Stimulated activated CD4-positive, alpha-beta T cell treated with anti-CD3 and anti-CD28 coated beads, Interleukin-12 subunit alpha, Interleukin-12 subunit beta, amount 100 ng/mL, for 48 hours (primary cell): Measurements from ENCODE around the gene SYMPK.
"Not testable (repeated sequence)": the region's sequence is repeated elsewhere in the genome, so short reads cannot be mapped to it uniquely, and the experiment has no call there.

ENCODE experiments used
- DNase-seq, 3 donors: peaks; one replicate each; pipeline ENCODE4 v3.0.0-alpha.2; 2020; ENCODE audit warnings: low read depth in 2 of 3, low spot score in 1 of 3

The SYMPK gene

DNA sequence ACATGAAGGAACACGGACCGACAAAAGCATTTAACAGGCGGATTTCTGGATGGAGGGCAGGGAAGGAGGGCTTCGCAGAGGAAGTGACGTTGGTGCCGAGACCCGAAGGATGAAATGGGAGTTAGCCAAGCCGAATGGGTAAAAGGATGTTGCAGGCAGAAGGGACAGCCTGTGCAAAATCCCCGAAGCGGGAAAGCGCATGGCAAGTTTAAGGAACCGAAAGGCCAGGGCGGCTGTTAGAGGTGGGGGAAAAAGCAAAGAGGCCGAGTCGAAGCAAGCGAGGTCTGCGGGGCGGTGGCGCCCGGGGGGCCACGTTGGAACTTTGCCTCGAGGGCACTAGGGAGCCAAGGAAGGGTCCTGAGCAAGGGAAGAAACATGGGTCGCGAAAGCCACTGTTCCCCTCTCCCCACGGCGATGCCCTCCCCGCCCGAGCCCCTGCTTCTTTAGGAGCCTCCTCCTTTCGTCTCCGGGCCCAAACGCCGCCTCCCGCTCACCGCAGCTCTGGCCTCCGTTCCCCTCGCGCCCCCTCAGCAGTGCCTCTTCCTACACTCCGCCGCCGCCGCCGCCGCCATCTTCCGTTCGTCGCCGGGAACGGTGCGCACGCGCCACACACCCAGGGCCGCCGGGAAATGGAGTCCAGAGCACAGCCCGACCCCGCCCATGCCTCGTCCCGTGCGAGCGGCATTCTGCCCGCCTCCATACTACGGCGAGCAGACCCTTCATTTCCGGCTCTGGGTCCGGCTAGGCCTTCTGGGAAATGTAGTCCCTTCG lies at the start of gene SYMPK:
Gene SYMPK (minus strand): TSS at position 584 of the 771 bp plus-strand sequence. CDS start 8,652 bp downstream, outside the sequence.
- peak; percentile 97 to 99 (median 99) for DNase-seq

DNA sequence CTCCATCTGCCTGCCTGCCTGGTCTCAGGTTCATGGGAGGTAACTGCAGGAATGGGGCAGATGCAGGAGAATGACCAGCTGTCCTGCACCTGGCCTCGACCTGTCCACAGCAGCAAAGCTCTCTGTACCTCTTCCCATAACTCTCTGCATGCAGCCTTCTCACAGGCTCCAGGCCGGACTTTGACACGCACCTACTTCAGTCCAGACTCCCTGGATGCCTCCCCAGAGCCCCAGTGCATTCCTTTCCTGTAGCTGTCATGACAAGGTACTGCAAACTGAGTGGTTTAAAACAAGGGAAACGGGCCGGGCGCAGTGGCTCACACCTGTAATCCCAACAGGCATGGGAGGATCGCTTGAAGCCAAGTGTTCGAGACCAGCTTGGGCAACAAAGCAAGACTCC lies 48.3 kb upstream of the SYMPK start:
- no peak for DNase-seq

DNA sequence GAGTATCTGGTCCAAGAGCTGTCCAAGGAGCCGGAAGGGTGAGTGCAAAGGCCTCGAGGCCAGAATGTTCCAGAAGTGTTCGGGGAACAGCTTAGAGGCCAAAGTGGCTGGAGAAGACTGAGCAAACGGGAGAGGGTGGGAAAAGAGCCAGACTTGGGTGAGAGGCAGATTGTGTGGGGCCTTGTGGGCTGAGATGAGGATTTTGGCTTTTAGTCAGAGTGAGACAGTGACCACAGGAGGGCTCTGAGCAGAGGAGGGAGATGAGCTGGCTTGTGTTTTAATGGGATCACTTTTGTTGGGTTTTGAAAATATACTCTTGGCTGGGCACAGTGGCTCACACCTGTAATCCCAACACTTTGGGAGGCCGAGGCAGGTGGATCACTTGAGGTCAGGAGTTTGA lies 46.0 kb upstream of the SYMPK start:
- no peak for DNase-seq

DNA sequence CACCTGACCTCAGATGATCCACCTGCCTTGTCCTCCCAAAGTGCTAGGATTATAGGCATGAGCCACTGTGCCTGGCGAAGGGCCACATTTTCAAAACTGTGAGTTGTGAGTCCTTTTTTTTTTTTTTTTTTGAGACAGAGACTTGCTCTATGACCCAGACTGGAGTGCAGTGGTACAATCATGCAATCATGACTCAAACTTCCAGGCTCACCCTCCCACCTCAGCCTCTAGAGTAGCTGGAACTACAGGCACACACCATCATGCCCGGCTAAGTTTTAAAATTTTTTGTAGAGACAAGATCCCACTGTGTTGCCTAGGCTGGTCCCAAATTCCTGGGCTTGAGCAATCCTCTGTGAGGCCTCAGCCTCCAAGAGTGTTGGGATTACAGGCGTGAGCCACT lies 43.3 kb upstream of the SYMPK start:
- DNase-seq, result no peak

DNA sequence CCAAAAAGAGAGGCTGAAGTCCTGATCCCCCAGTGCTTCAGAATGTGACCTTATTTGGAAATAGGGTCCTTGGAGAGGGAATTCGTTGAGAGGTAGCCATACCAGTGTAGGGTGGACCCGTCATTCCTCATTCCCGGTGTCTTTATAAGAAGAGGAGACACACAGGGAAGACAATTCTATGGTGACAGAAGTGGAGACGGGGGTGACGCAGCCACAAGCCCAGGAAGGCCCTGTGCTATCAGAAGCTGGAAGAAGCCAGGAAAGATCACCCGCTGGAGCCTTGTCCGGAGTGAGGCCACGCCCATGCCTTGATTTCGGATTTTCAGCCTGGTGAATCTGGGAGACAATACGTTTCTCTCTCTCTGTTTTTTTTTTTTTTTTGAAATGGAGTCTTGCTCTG lies 42.1 kb upstream of the SYMPK start:
- DNase-seq, result no peak

DNA sequence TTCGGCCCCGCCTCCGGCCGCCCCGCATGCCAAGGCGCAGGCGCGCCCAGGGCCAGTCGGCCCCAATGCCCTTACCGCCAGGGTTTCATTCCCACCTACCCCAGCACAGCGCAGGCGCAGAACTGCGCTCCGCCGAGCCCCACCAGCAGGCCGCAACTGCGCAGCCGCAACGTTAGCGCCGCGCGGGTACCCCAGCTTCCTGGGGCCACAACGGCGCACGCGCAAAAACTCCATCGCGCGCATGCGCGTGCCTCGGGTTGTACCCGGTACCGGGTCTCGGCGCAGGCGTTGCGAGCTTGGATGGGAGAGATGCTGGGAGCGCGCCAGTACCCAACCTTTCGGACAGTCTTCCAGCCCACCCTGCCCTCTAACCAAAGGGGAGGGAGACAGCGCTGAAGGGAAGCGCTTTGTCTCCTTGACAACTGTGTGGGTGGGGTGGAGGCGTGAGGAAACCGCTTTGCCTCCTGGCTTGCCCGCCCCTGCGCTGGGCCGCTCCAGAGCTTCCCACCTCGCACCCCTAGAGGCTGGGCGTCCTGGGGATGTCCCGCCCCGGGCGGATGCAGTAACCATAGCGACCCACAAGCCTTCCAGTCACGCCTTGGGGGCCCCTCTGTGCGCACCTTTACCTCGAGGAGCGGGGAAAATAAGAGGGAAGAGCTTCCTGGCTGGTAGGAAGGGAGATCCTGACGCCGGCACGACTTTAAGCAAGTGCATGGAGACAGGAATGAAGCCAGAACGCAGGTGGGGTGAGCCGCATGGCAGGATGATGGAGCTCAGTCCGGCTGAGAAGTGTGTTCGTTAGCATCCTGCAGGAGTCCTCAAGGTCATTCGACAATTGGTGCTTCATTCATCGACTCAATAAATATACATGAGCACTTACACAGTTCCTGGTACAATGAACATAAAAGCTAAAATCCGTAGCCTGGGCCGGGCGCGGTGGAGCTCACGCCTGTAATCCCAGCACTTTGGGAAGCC lies 40.0 kb upstream of the SYMPK start:
- DNase-seq, result peak; percentile 97 to 99 (median 98)

DNA sequence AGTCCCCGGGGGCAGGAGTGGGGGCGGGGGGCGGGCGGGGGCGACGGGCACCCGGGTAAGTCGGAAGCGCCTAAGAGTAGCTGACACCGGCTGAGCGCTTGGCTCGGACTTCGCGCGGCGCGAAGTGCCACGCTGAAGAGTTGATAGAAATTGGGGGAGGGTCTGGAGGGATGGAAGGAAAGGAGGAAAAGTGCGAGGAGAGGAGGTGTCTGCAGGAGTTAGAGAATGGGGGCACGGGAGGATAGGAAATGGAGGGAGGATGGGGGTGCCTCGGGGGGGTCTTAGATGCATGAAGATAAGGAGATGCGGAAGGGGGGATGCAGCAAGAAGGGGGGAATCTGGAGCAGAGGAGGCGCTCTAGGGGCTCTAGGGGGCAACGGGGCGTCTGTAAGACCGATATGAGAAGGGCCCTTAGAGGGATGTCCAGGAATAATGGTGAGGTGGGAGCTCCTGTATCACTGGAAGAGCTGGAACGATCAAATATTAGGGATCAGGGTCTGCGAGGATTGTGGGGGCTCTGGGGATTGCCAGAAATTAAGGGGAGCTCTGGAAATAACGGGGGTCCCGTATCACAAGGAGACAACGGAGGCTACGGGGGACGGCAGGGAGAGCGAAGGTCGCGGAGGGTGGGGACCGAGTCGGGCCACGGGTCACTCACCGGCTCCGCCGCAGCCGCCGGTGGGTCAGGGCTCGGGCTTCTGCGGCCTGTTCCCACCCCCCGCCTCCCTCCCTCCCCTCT lies 39.1 kb upstream of the SYMPK start, which contains the start of gene MYPOP:
Gene MYPOP (minus strand): TSS at position 702 of the 739 bp plus-strand sequence. CDS start 840 bp downstream, outside the sequence.
- no peak for DNase-seq

DNA sequence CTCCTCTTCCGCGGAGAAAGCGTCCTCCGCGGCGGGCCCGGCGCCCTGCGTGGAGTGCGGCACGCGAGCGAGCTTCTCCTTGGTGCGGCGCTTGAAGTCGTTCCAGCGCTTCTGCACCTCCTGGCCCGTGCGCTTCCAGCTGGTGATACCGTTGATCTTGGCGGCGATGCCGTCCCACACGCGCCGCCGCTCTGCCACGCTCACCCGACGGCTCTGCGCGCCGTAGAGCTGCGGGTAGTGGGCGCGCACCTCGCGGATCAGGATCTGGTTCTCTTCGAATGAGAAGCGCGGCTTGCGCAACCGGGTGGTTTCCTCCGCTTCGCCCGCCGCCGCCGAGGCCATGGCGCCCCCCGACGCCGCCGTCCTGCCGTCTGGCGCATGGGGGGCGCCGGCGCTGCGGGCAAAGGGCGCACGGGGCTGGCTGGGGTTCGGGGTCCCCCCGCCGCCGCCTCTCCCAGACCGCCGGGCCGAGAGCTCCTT lies 38.5 kb upstream of the SYMPK start:
- DNase-seq, result no peak

DNA sequence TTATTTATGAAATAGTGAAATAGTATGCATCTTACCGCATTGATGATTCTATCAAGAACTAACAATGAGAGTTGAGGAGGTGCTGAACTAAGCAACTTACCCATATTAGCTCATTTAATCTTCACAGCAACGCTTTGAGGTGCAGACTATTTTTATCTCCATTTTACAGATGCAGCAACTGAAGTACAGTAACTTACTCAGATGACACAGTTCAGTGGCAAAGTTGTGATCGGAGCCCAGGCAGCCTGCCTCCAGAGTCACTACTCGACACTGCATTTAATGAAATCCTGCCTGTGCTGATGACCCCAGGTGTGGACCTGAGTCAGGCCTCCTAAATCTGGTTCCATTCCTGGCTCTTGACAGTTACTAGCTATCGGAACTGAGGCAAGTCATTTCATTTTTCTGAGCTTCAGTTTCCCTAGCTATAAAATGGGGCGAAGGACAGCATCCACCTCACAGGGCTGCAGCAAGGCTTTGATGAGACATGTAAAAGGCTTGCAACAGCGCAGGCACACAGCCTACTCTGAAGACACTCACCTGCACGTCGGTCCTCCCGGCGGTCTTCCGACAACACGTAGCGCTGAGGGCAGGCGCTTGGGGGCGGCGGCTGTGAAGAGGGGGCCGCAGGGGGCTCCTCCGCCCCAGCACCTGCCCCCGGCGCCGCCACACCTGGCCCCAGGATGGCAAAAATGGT lies 37.9 kb upstream of the SYMPK start:
- no peak for DNase-seq

DNA sequence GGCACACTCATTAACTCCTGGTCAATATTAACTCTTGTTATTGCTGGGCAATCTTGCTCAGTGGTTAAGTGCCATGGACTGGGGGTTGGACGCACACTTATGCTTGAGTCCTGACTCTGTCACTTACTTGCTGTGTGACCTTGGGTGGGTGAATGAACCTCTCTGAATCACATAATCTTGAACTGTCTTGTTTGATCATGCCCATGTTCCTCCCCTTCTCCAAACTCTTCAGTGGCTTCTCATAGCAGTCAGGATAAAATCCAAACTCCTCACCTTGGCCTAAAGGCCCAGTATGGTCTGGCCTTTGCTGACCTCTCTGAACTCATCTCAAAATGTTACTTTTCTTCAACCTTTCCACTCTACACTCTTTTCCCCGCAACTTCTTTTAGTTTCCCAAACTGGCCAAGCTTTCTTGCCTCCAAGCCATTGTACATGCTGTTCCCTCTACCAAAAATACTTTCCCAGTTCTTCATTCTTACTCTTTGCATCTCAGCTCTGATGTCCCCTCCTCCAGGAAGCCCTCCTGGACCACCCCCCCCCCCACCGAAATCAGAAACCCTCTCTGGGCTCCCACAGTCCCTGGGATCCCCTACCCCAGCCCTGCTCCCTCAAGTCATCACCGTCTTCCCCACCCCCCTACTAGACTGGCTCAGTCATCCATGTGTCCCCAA lies 37.1 kb upstream of the SYMPK start:
- DNase-seq, result no peak

DNA sequence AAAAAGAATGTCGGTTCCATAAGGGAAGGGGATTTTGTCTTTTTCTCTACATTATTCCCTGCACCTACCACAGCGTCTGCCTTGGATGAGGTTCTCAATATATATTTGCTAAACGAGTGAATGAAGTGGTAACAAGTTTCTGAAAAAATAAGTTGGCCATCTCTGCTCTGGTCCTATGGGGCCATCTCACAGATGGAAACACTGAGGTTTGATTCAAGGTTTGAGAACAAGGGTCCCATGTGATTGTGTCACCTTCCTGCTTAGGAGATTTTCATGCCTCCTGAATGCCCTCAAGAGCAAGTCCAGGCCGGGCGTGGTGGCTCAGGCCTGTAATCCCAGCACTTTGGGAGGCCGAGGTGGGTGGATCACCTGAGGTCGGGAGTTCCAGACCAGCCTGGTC lies 36.3 kb upstream of the SYMPK start:
- no peak for DNase-seq

DNA sequence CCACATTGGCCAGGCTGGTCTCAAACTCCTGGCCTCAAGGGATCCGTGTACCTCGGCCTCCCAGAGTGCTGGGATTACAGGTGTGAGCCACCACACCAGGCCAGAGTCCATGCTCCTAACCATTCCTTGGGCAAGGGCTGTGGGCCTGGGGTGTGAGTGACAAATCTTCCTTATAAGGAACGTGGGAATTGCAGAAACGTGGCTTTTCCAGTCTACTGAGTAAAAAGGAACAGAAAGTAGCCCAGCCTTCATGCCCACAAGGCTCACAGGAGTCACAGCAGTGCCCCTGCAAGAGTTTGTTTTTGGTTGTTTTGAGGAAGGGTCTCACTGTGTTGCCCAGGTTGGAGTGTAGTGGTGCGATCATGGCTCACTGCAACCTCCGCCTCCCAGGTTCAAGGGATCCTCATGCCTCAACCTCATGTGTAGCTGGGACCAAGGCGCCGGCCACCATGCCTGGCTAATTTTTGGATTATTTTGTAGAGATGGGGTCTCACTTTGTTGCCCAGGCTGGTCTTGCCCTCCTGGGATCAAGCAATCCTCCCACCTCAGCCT lies 34.4 kb upstream of the SYMPK start:
- no peak for DNase-seq

DNA sequence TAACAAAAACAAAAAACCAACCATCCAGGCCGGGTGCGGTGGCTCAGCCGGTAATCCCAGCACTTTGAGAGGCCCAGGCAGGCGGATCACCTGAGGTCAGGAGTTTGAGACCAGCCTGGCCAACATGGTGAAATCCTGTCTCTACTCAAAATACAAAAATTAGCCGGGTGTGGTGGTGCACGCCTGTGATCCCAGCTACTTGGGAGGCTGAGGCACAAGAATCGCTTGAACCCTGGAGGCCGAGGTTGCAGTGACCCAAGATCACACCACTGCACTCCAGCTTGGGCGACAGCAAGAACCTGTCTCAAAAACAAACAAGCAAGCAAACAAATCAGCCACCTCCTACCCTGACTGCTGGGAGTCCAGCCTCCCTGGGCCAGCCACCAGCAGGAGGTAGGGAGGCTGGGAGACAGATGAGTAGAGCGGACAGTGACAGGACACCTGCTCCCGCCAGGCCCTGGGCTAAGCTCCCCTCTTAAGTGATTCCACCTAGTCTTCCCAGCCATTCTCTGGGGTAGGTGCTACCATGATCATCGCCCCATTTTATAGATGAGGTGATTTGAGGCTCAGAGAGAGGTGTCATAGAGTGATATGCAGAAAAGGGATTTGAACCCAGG lies 33.1 kb upstream of the SYMPK start:
- DNase-seq, result not testable (repeated sequence)

DNA sequence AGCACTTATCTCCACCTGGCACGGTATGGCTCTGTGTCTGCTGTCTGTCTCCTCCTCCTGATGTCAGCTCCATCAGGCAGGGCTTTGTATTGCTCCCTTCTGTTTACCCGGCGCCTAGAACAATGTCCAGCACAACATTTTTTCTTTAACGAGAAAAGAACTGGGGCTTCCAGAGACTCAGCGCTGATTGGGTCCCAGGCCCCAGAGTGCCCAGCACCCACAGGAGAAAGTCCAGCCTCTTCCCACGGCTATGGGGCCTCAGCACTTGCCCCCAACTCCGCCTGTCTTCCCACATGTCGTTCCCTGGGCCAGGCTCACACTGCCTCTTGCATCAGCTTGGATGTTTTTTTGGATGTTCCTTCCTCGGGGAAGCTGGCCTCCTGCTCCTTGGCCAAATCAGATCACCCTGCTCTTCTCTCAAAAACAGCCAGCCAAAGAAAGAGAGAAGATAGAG lies 32.6 kb upstream of the SYMPK start:
- no peak for DNase-seq

DNA sequence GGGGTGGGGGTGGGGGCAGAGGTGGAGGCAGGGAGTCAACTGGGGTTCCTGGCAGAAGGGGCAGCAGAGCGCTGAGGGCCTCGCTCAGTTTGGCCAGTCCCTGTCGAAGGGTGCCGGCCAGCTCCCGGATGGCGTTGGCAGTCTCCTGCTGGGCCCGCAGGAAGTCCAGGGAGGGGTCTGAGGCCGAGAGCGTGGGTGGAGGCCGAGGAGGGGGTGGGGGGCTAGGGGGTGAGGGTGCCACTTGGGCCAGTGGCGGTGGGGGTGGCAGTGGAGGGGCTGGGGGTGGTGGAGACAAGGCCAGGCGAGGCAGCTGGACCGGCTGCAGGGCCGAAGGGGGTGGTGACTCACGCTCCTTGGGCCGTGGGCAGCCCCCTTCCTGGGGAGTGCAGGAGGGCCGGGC lies 27.9 kb upstream of the SYMPK start:
- DNase-seq, result no peak

DNA sequence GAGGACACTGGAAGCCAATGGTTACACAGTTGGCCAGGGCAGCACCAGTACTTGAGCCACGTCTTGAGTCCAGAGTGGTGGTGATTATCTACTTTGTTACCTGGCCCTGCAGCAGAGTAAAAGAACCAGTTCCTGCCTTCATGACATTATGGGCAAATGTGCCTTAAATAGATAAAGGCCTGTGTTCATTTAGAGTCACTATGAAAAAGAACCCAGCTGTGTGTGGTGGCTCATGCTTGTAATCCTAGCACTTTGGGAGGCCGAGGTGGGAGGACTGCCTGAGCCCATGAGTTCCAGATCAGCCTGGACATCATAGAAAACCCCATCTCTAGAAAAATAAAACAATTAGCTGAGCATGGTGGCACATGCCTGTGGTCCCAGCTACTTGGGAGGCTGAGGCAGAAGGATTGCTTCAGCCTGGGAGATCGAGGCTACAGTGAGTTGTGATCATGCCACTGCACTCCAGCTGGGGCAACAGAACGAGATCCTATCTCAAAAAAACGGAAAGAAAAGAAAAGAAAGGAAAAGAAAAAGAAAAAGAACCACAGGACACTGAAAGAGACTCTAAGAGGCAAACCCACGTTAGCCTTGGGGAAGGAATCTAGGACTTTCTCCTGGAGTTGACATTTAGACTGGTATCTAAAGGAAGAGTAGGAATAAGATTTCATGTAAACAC lies 26.4 kb upstream of the SYMPK start:
- no peak for DNase-seq

DNA sequence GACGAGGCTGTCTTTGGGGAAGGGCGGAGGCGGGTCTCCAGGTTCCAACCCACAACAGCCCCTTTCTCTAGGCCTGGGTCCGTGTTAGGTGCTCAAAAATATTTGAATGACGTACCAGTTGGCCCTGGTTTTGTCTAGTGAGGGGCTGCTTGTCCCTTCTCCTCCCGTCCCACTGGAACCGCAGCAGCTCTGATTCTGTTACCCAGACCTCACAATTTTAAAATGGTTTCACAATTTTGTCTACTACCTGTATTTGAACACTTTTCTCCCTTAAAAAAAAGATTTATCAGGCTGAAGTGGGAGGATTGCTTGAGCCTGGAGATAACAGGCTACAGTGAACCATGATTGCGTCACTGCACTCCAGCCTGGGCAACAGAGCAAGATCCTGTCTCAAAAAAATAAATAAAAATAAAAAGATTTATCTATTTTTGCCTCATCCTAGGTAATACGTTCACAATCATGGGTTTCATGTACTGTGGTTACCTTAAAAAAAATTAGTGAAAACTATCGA lies 24.3 kb upstream of the SYMPK start:
- DNase-seq, result no peak
